GM21390 (cell line): ENCODE measurements around the gene LAMA3.

Experiments
- ATAC-seq: cut with Tn5 transposase; IDR thresholded peaks from one replicate; pipeline ENCODE4 v1.9.1; 2021; ENCODE audit not compliant: unreplicated experiment

LAMA3 gene, protein sequence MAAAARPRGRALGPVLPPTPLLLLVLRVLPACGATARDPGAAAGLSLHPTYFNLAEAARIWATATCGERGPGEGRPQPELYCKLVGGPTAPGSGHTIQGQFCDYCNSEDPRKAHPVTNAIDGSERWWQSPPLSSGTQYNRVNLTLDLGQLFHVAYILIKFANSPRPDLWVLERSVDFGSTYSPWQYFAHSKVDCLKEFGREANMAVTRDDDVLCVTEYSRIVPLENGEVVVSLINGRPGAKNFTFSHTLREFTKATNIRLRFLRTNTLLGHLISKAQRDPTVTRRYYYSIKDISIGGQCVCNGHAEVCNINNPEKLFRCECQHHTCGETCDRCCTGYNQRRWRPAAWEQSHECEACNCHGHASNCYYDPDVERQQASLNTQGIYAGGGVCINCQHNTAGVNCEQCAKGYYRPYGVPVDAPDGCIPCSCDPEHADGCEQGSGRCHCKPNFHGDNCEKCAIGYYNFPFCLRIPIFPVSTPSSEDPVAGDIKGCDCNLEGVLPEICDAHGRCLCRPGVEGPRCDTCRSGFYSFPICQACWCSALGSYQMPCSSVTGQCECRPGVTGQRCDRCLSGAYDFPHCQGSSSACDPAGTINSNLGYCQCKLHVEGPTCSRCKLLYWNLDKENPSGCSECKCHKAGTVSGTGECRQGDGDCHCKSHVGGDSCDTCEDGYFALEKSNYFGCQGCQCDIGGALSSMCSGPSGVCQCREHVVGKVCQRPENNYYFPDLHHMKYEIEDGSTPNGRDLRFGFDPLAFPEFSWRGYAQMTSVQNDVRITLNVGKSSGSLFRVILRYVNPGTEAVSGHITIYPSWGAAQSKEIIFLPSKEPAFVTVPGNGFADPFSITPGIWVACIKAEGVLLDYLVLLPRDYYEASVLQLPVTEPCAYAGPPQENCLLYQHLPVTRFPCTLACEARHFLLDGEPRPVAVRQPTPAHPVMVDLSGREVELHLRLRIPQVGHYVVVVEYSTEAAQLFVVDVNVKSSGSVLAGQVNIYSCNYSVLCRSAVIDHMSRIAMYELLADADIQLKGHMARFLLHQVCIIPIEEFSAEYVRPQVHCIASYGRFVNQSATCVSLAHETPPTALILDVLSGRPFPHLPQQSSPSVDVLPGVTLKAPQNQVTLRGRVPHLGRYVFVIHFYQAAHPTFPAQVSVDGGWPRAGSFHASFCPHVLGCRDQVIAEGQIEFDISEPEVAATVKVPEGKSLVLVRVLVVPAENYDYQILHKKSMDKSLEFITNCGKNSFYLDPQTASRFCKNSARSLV (N-terminal part only)

DNA sequence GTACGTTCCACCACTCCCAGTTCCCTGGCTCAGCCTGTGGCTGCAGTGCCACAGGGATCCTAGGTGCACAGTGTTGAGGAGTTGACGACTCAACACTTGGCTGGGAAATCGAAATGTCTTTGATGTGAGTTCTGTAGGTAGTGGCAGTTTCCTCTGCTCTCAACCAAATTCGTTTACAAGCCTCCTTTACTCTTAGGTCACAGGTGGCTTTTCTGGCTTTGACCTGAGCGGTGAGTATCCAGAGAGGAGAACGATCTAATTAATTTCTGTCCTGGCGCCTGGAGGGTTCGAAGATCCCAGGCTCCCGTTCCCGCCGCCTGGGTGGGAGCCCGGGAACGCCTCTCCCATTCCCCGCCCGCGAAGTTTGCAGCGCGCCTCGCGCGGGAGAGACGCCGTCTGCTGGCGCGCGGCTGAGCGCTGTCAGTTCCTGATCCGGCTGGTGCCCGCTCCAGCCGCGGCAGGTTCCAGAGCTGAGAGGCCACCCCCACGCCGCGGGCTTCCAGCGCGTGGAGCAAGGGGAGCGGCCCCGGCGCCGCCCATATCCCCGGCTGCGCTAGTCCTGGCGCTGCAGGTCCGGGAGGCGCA, at the start of gene LAMA3:
Gene LAMA3 (plus strand): TSS at position 423 of the 585 bp plus-strand sequence. CDS start 231 bp downstream, outside the sequence.
- no peak for ATAC-seq

DNA sequence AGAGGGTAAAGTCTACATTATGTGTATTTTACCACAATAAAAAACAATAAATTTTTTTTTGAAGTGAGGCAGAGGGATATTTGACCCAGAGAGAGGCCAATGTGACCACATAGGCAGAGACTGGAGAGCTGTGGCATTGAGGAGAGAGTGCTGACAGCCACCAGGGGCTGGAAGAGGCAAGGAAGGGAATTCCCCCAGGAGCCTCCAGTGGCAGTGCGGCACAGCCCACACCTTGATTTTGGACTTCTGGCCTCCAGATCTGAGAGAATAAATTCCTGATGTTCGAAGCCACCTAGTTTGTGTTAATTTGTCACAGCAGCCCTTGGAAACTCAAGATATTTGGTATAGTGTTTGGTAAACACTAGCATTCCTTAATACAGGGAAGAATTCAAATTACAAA, 49.2 kb upstream of the LAMA3 start:
- ATAC-seq = no peak

- ATAC-seq = no peak
These were observed 48.0 kb upstream of the LAMA3 start for GRCh38 chr18:23641143-23641720.

GRCh38 chr18:23641937-23642666, 47.2 kb upstream of the LAMA3 start:
- no peak for ATAC-seq

- no peak for ATAC-seq
These were observed 45.3 kb upstream of the LAMA3 start for GRCh38 chr18:23643815-23644490.

DNA sequence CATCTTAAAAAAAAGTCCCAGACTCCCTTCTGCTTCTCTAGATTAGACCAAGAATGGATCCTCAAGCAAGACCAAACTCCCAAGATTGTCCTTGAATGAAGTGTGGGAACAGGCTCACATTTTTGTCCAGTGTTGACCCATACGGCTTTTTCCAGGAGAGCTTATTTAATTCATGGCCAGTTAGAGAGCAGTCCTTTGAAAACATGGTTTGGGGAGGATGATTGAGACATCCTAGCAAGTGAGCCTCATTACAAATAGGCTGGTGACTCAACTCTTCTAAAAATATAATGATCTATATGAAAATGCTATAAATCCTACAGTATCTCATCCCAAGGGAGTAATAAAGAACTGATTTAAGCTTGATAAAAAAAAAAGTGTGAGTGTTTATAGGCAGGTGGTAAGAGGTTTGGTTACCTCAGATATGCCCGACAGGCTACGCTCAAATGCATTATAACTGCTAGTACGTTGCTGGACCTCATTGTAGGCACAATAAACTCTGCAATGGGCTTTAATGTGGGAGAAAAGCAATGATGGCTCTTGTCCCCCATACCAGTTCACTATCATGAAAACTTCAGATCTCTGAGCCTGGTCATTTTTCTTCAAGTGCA, 43.6 kb upstream of the LAMA3 start:
- ATAC-seq = no peak

DNA sequence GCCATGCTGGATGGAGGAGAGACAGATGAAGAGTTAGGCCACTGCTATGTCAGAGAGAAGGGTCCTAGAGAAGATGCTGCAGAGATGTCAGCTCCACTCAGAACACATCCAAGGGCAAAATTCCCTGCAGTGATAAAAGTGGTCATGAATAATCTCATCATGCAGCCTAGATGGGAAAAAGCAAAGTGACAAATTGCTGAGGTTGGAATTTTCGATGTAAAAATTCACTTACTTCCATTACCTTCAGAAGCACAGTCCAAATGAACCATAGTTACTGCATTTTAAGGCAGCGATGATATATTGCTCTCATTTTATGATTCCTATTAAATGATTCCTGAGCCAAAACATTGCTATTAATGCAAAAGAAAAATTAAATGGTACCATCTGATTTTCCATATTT, 43.0 kb upstream of the LAMA3 start:
- ATAC-seq = no peak

DNA sequence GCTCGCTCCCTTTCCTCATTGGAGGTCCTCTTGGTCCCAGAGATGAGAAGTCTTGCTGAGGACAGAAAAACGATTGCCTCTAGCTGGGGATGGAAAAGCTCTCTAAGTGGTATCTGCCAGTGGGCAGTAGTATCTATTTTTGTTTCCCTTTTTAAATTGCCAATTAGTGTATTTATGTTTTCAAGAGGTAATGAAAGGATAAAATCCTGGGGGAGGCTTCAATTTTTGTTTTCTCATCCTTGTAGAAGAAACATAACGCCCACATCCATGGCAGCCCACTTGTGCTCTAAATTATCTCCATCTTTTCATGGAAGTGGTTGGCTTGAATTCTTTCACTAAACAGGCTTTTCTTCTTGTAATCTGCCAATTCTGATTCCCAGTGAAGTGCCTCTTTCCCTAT, 40.8 kb upstream of the LAMA3 start:
- ATAC-seq = no peak

DNA sequence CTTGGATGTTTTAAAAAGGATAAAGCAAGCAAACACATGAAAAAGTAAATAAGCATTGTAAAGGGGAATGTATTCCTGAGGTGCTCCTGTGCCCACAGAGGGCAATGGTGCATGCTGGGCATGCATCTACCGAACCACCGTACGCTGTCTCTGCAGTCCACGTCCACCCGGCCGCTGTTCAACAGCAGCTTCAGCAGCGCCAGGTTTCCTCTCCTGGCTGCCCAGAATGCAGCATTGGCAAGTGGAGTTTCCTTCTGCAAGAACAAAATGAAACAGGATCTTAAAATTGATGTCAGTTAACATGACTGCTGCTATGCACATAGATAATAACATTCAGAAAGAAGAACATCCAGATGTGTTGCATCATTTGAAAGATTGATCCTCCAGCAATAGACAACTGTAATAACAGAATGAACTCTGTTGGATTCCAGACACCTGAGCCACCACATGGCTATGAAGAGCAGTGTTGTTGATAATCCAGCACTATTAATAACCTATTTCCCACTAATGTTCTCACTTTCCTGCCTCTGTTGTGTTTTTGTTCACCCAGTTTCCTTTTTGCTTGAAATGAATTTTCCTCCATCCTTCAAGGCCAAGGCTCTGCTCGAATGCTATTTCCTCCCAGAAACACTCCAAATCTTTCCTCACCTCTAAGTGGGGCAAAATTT, 40.2 kb upstream of the LAMA3 start:
- no peak for ATAC-seq

DNA sequence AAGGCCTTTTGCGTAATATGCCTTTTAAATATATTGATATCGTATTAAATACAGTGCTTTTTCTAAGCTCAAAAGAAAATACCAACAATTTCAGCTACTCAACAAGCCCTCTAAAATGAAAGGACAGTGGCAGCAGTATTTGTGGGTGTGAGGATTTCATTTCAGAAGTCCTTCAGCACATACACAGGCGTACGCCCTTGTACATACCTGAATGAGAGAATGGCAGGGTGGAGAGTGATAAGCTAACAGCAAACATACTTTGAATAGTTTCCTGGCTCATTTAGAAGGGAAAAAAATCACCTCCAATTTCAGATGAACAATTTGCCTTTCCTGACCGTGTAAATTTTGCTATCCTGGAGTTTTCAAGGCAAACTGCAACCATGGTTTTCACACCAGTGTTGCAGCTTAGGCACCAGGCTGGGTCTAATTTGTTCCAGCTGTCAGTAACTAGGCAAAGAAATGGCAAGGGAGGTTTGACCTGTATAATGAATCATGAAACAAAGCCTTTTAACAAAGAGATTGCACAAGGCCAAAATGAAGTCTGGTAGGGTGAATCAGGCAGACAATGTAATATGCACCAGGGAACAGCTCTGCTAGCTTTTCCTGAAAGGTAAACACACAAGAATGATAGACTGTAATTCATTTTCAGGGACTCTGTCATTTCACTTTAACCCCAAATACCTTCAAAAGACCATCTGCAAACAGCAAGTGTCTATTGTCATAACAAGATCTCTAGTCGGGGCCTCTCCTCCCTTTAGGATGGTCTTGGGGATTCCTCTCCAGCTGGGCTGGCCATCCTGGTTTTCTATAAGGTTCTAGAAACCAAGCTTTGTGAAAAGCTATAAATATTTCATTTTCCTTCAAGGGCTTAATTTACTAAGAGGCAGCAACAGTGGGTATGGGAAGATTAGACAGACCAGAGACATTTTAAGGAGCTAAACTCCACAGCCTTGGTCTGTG, 38.0 kb upstream of the LAMA3 start:
- no peak for ATAC-seq

- ATAC-seq = no peak
These were observed 37.0 kb upstream of the LAMA3 start for GRCh38 chr18:23652232-23652631.

DNA sequence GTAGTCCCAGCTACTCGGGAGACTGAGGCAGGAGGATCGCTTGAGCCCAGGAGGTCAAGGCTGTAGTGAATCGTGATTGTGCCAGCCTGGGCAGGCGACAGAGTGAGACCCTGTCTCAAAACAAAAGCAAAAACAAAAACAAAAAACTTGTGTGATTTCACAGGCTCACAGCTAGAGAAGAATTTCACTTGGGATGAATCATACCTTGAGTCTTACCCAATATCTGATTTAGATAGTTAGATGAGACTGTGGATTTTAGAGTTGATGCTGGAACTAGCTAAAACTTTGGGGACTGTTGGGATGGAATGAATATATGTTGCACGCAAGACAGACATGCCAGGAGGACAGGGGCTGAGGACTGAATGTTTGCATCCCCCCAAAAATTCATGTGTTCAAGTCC, 31.0 kb upstream of the LAMA3 start:
- no peak for ATAC-seq

- no peak for ATAC-seq
These were observed 27.4 kb upstream of the LAMA3 start for GRCh38 chr18:23661735-23662308.

DNA sequence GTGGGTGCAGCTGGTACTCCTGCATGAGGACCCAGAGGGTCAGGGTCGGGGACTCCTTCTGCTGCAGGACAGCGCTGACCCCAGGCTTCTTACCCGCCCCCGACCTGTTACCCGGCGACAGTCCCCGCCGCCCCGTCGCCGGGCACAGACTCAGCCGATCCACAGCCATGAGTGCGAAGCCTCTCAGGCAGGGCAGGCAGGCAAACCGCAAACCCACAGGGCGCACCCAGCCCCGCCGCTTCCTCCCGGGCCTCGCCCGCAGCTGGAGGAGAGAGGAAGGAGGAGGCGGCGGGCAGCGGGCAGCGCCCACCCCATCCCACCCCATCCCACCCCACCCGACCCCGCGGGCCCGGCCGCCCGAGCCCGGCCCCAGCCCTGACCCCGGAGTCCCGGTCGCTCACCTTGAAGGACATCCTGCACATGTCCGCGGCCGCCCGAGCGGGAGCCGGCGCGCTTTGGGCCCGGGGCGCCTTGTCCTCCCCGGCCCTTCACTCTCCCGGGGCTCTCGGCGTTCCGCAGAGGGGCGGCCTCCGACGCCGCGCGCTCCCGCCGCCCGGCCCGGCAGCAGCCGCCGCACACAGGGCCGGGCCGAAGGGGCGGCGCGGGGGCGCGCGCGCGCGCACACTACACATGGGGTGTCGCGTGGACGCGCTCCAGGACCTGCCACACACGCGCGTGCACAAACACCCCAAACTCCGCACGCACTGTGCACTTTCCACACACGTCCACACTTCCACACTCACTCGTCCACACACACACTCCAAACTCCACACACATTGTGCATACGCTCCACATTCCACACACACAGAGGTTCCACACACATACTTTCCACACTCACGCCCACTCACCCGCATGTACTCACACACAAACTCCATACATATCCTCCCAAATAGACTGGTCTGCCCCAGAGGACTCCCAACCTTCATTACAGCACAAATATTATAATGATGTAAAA, 26.7 kb upstream of the LAMA3 start, which contains the start of gene ANKRD29:
Gene ANKRD29 (minus strand): TSS at position 603 of the 955 bp plus-strand sequence. CDS start 181 bp downstream, at position 422.
- ATAC-seq = peak; percentile 49

- no peak for ATAC-seq
These were observed 24.6 kb upstream of the LAMA3 start for GRCh38 chr18:23664674-23665073.

- no peak for ATAC-seq
These were observed 22.1 kb upstream of the LAMA3 start for GRCh38 chr18:23667114-23667513.
